SU-DHL-6 (cell line): ENCODE data around the gene ROS1.

ENCODE experiments used
- EZH2phosphoT487 ChIP-seq: fragments of 200-600 bp; sonication (generic), shearing (Covaris generic); conservative IDR thresholded peaks from 2 replicates; pipeline ENCODE4 v1.6.1; 2018; ENCODE audit warnings: mild to moderate bottlenecking, antibody characterized with exemption, low read length, moderate library complexity, mixed read lengths
- TF ChIP-seq, protein P1 (sequence below): fragments of 200-600 bp; sonication (generic); IDR thresholded peaks from one replicate; pipeline ENCODE4 v1.5.1; 2017; ENCODE audit warnings: antibody characterized with exemption, mild to moderate bottlenecking, low read length, moderate library complexity; ENCODE audit not compliant: insufficient read depth, poor library complexity, severe bottlenecking

DNA sequence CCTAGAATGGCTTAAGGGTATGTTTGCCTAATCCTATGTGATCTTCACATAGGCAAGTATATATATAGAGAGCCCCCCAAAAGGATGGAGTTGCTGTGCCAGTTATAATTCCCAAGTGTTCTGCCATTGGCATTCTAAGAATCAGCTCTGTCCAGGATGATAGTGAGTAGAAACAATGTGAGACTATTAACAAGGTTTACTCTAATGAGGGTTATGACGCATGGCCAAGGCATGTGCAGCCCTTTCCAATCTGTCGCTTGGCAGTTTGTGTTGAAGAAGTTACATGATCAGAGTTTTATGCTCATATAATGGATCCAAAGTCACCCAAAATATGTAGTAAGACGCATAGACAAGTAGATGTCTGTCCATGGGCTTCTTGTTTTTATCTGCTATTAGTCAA is 126.8 kb downstream of the ROS1 start:
- TF ChIP-seq EZH2phosphoT487: no peak
- TF ChIP-seq, protein P1, sequence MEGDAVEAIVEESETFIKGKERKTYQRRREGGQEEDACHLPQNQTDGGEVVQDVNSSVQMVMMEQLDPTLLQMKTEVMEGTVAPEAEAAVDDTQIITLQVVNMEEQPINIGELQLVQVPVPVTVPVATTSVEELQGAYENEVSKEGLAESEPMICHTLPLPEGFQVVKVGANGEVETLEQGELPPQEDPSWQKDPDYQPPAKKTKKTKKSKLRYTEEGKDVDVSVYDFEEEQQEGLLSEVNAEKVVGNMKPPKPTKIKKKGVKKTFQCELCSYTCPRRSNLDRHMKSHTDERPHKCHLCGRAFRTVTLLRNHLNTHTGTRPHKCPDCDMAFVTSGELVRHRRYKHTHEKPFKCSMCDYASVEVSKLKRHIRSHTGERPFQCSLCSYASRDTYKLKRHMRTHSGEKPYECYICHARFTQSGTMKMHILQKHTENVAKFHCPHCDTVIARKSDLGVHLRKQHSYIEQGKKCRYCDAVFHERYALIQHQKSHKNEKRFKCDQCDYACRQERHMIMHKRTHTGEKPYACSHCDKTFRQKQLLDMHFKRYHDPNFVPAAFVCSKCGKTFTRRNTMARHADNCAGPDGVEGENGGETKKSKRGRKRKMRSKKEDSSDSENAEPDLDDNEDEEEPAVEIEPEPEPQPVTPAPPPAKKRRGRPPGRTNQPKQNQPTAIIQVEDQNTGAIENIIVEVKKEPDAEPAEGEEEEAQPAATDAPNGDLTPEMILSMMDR: no peak
